ENCODE results near the gene PPFIBP1. TPM values are rescaled to one million over a fixed set of nuclear protein-coding genes. Genes with fewer than 3 reads are reported as not detected.

Gene PPFIBP1
- total and polyA plus RNA-seq, 4 donors = 13.6 to 150 (median 63.1) TPM

DNA sequence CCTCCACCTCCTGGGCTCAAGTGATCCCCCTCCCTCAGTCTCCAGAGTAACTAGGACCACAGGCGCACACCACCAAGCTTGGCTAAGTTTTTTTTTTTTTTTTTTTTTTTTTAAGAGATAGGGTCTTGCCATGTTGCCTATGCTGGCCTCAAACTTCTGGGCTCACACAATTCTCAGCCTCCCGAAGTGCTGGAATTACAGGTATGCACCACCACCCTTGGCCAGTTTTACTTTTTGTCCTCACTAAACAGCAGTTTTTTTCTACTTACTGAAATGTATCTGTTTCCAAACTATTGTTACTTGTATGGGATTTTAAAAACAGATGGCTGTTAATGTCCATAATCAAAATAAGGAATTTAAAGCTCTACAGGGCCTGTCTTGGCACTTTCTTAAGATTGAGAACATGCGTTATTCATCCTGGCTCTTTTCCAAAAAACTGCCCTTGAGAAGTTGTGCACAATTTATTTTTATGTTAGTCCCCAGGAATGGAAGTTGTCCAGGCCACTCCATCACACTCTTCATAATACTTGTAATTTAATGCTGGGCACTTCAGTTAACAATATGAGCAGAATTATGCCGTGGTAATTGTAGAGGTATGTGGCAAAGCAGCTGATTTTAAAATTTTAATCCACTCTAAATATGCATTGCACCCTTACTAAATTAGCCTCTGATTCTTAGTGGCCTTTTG lies 120.3 kb downstream of the PPFIBP1 start:
- Histone ChIP-seq H3K27me3 (ENCODE audit: control insufficient read depth in 3 of 3, insufficient read depth in 3 of 3, low read length in 2 of 3) (no peaks in the 10 kb centered on the region), H3K27ac (ENCODE audit: low read depth in 1 of 2, low read length in 1 of 2) (peak overlapping the region in 1 of 2 donors; percentile 12), H3K9me3 (ENCODE audit: control insufficient read depth in 4 of 4, insufficient read depth in 3 of 4, low read length in 3 of 4) (no peaks in the 10 kb centered on the region), H3K9ac (ENCODE audit: insufficient read depth in 1 of 2, low read length in 2 of 2) (no peak overlapping the region), H3K4me3 (no peak overlapping the region), H3K36me3 (ENCODE audit: control insufficient read depth in 4 of 4, insufficient read depth in 4 of 4, low read length in 4 of 4) (peaks cover 4 to 13% (median 9%) of the 10 kb centered on the region in 4 donors), H3K4me1 (ENCODE audit: control insufficient read depth in 5 of 5, insufficient read depth in 5 of 5, low read length in 5 of 5) (peaks cover 1 to 24% (median 11%) of the 10 kb centered on the region in 5 donors)
- DNase-seq (peak; percentile 32 to 92 (median 90)), ATAC-seq (ENCODE audit: insufficient read depth, low FRiP score) (no peak)
- WGBS, 2 donors = 66 to 82% methylated on average over 4 of the region's 4 CpGs
- TF ChIP-seq CTCF (IDR thresholded peaks at IDR 0.05; ENCODE audit: control extremely low read depth, extremely low read depth) = no peak

- no peak for TF ChIP-seq CTCF (IDR thresholded peaks at IDR 0.05; ENCODE audit: control extremely low read depth, extremely low read depth)
- Histone ChIP-seq H3K9me3 (ENCODE audit: control insufficient read depth in 4 of 4, insufficient read depth in 3 of 4, low read length in 3 of 4) (no peaks in the 10 kb centered on the region), H3K9ac (ENCODE audit: insufficient read depth in 1 of 2, low read length in 2 of 2) (peak overlapping the region in 1 of 2 donors; percentile 23), H3K27me3 (ENCODE audit: control insufficient read depth in 3 of 3, insufficient read depth in 3 of 3, low read length in 2 of 3) (no peaks in the 10 kb centered on the region), H3K4me1 (ENCODE audit: control insufficient read depth in 5 of 5, insufficient read depth in 5 of 5, low read length in 5 of 5) (peaks cover 0 to 24% (median 8%) of the 10 kb centered on the region in 5 donors), H3K36me3 (ENCODE audit: control insufficient read depth in 4 of 4, insufficient read depth in 4 of 4, low read length in 4 of 4) (peaks cover 5 to 16% (median 9%) of the 10 kb centered on the region in 4 donors), H3K27ac (ENCODE audit: low read depth in 1 of 2, low read length in 1 of 2) (no peak overlapping the region), H3K4me3 (no peak overlapping the region)
- no peak for DNase-seq
- no peak for ATAC-seq (ENCODE audit: insufficient read depth, low FRiP score)
- WGBS, 2 donors = 82 to 87% methylated on average over 3 of the region's 3 CpGs
Measured at GRCh38 chr12:27645671-27646070, 121.7 kb downstream of the PPFIBP1 start.

- DNase-seq (no peak), ATAC-seq (ENCODE audit: insufficient read depth, low FRiP score) (no peak)
- Histone ChIP-seq H3K9ac (ENCODE audit: insufficient read depth in 1 of 2, low read length in 2 of 2) (no peak overlapping the region), H3K4me1 (ENCODE audit: control insufficient read depth in 5 of 5, insufficient read depth in 5 of 5, low read length in 5 of 5) (peaks cover 0 to 20% (median 5%) of the 10 kb centered on the region in 5 donors), H3K36me3 (ENCODE audit: control insufficient read depth in 4 of 4, insufficient read depth in 4 of 4, low read length in 4 of 4) (peaks cover 5 to 16% (median 9%) of the 10 kb centered on the region in 4 donors), H3K9me3 (ENCODE audit: control insufficient read depth in 4 of 4, insufficient read depth in 3 of 4, low read length in 3 of 4) (no peaks in the 10 kb centered on the region), H3K27me3 (ENCODE audit: control insufficient read depth in 3 of 3, insufficient read depth in 3 of 3, low read length in 2 of 3) (no peaks in the 10 kb centered on the region), H3K27ac (ENCODE audit: low read depth in 1 of 2, low read length in 1 of 2) (no peak overlapping the region), H3K4me3 (no peak overlapping the region)
- no peak for TF ChIP-seq CTCF (IDR thresholded peaks at IDR 0.05; ENCODE audit: control extremely low read depth, extremely low read depth)
- WGBS, 2 donors = 78 to 80% methylated on average over 2 of the region's 2 CpGs
Measured at GRCh38 chr12:27646149-27646548, 122.1 kb downstream of the PPFIBP1 start.

All from lung (tissue), 12 donors.